ENCODE results near the gene AK8.

GRCh38 chr9:132801659-132802058, 76.4 kb downstream of the AK8 start:
- no peak for TF ChIP-seq CTCF (conservative IDR thresholded peaks at IDR 0.05; ENCODE audit: low read length)
- TF ChIP-seq EZH2phosphoT487 (IDR thresholded peaks at IDR 0.05; ENCODE audit: borderline replicate concordance, low read depth, low read length): no peak

Data from OCI-LY7 (cell line).